HG02852 (cell line): ENCODE measurements around the gene SMARCA2.

Experiments
- ATAC-seq: cut with Tn5 transposase; IDR thresholded peaks from one replicate; pipeline ENCODE4 v1.9.1; 2021; ENCODE audit warnings: mild to moderate bottlenecking, moderate library complexity; ENCODE audit not compliant: unreplicated experiment

Gene SMARCA2

DNA sequence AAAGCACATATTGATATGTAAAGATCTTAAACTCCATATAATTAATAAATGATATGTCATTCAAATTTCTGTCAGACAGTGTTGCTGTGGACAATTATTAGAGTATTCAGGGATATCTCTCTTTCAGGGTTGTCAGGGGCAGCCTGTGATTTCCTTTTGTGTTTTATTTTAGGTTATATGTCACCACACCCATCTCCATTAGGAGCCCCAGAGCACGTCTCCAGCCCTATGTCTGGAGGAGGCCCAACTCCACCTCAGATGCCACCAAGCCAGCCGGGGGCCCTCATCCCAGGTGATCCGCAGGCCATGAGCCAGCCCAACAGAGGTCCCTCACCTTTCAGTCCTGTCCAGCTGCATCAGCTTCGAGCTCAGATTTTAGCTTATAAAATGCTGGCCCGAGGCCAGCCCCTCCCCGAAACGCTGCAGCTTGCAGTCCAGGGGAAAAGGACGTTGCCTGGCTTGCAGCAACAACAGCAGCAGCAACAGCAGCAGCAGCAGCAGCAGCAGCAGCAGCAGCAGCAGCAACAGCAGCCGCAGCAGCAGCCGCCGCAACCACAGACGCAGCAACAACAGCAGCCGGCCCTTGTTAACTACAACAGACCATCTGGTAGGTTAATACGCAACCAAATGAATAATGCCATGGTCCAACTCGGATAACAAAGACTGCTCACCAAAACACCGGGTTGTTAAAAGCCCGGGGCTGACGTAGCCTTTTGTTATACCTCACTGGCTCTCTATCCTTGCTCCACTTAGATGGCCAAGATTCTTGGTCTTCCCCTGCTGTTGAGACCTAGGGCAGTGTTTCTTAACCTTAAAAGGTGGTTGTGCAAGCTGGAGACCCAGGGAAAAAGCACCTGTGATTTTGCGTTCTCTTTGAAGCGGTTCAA lies 24.4 kb downstream of the SMARCA2 start:
- ATAC-seq, result no peak

DNA sequence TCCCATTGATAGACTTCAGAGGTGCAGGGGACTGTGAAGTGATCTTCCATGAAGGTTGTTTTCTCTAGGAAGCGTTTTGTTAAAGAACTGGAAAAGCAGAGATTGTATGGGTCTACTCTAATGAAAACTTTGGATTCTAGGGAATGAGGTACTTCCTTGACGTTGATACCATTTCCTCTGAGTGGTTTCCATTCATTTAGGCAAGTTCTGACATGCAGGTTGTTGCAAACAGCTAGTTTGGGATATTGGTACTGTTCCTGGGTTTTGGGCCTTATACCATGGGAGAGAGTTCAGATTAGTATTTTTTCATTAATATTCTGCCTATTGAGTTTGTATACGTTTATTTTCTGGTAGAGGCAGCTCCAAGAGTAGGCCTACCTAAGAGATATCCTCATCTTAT lies 25.7 kb downstream of the SMARCA2 start:
- no peak for ATAC-seq

DNA sequence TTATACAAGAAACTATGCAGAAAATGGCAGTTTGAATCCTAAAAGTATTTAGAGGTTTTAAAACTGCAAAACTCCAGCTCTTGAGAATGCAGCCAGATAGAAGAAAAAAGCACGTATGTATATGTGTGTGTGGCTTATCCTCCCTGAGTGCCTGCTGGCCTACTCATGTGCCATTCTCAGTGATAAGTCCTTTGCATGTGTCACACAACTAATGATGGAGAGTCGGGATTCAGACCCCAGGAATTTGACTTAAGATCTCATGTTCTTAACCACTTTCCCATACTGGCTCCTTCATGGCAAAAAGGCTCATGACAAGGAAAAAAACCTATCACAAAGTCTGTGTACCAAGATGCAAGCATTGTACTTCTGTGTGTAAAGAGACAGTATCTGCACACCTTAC lies 26.6 kb downstream of the SMARCA2 start:
- no peak for ATAC-seq

DNA sequence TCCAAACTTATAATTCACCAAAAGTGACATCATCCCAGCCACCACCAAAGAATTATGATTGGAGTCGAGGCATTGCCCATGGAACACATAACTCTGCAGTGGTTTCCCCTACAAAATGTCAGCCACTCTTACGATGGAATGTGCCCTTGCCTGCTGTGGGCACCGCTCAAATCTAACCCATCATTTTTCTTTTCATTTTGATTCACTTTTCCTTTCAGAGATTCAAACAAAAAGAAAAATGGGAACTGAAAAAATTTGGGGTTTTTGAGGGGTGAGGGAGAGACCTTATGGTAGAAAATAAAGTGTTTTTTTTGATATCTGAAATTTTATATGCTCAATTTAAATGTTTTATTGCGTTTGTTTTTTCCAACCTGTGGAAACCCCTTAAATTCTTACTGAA lies 28.1 kb downstream of the SMARCA2 start:
- ATAC-seq, result peak; percentile 36

DNA sequence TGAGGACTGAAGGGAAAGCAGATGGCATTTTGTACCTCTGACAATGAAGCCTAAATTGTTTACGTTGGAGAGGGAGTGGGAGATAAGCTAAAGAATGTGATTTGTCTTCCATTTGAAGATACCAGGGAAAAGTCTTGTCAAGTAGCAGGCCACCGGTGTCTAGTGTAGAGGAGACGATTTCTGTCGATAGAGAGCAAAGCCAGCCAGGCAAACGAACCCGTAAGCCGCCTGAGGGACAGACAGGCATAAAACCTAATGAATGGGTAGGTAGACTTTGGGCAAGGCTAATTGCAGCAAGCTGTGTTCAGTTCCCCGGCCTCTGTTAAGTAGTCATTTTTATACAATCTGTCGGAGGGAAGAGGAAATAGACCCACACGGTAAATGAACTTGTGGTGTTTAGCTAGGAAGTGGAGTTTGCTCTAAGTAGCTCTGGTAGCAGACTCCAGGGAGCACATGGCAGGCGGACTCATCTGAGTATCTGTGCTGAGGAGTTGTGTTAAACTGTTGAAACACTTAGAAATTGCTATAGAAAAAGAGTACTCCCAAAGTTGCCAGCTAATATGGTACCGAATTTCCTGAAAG lies 28.8 kb downstream of the SMARCA2 start:
- ATAC-seq, result peak; percentile 58

DNA sequence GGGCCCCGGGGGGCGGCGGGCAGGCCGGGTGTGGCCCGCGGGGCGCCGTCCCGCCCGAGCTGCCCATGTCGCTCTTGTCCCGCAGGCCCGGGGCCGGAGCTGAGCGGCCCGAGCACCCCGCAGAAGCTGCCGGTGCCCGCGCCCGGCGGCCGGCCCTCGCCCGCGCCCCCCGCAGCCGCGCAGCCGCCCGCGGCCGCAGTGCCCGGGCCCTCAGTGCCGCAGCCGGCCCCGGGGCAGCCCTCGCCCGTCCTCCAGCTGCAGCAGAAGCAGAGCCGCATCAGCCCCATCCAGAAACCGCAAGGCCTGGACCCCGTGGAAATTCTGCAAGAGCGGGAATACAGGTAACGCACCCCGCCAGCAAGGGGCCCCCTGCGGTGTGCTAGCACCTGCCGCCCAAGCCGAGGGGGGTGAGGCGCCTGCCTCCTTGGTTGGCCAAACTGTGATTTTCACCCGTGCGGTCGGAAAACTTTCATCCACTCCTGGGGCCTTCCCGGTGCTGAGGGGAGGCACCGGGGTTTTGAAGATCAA lies 32.1 kb downstream of the SMARCA2 start:
- no peak for ATAC-seq

DNA sequence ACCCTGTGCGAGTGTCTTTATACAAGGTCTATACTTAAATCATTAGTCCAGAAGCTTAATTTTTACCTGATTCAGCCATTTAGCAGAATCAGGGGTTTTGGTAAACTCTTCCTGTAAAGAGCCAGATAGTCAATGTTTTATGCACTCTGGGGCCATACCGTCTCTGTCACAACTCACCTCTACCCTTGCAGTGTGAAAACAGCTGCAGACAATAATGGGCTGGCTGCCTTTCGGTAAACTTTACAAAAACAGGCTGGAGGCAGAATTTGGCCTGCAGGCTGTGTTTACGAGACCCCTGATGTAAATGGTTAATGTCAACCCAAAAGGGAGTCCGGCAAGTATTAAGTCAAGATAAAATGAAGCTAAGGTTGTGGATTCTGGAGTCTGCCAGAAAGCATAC lies 32.8 kb downstream of the SMARCA2 start:
- ATAC-seq, result no peak

DNA sequence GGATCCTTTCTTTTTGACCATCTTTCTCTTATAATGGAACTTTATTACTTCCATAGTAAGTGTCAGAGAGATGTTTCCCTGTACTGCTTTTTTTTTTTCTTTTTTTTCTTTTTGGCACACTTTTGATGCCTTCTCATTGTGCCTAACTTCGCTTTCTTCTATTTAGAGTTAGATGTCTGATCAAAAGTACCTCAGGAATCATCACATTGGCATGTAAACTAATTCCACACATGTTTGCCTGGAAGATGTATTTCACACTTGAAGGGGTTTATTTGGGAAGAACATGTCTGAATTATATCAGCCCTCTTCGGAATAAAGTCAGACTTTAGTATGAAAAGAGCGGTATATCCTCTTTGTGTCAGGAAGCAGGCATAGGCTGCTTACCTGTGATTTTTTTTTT lies 35.1 kb downstream of the SMARCA2 start:
- no peak for ATAC-seq

DNA sequence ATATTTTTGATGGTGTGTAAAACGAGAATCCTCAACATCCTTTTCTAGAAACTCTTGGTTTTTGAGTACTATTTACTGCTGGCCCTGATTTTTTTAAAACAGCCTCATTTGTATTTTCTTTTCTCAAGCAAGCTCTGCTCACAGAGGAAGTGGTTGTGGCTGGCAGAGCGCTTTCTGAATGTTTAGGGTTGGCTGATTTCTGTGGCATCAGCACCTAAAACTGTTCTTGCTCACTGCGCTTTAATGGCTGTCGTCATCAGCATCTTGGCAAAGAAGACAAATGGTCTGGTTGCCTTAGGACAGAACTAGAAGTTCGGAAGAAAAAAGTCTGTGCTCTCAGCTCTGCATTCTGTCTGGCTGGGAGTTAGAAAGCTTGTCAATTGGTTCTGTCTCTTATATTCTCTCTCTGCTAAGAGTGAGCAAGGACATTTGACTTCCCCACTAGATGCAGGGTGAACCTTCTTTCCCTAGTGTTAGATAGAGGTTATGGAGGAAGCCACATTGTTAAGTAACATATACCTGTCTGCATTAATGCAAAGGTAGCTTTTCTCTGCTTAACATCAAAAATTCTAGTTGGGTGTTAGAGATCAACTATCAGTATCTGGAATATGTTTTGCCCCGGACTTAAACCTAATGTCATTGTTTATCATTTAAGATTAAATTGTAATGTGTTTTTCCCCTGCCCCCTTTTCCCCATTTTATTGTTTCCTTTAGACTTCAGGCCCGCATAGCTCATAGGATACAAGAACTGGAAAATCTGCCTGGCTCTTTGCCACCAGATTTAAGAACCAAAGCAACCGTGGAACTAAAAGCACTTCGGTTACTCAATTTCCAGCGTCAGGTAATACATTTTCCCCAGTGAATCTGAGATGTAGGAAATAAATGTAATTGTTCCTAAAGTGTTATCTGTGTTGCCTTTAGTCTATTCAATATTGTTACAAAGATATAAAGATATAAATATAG lies 39.0 kb downstream of the SMARCA2 start:
- peak; percentile 85 for ATAC-seq

DNA sequence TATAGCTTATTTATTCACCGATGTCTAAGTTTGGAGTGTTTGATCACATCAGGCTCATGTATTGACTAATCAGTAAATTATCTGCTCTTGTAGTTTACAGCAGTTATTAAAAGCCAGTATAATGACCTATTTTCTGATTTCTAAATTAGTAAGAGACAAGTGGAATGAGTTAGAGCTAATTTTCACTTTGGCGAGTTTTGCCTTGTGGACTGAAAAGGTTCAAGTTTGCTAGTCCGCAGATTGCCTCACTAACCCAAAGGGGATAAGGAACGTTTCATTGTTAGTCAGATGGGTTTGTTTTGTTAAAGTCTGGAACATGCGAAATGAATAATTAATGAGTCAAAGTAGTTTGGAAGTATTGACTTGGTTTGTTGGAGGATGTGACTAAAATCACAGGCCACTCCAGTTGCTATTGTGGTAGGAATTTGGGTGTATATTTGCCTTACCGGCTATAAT lies 40.1 kb downstream of the SMARCA2 start:
- ATAC-seq, result peak; percentile 46

DNA sequence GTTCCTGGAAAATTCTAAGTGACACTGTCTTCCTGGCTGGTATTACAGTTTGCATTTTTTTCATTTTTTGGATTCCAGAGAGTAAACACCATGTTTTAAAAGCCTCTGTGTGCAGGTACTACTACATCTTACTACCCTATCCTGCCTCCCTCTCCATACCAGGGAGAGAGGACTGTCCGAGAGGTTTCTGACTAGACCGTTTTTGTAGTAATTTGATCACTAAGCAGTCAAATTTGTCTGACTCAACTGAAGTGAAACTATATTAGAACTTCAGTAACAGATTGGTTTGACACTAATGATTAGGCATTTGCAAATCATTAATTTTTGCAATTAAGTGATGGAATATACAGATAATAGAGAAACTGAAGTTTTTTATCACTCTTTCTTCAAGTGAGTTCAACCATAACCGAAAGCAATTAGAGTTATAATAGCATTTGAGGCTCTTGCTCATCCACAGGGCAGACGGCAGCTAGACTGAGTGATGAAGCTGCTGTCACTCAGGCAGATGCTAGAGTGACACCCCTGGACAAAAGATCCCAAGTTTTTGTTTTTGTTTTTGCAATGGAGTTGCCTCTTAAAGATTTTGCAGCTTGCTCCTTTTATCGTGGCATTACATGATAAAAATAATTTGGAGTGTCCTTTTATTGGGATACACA lies 44.3 kb downstream of the SMARCA2 start:
- no peak for ATAC-seq

DNA sequence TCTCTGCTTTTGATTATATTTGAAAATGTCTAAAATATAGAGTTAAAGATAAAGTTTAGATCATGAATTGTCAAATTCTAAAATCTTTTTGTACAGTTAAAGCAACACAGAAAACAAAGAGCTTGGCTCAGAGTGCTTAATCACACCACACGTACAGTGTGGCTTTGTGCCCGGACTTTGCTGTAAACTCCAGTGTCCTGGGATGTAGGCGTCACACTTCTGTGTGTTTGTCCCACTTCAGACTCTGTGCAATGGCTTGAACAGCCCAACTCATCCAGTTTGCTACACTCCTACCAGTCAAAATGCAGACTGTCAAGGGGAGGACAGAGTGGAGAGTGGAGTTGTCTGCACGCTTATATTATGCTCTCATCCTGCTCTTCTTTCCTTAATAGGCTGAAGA lies 45.3 kb downstream of the SMARCA2 start:
- no peak for ATAC-seq

DNA sequence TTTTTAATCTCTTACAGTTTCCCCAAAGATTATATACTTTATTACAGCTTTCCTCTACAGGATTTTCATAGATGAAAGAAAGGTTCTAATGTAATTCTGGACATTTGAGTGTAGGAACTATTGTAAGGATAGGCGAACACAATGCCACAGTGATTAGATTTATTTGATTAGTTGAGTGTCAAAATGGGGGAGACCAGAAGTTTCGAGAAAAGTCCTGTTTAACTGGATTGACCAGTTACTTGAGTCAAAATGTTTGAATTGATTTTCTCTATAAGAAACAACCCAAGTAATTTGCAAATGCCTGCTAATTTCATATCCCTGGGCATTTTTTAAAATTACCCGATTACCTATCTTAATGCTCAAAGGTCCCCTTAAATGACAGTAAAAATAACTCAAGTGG lies 50.6 kb downstream of the SMARCA2 start:
- ATAC-seq, result no peak

DNA sequence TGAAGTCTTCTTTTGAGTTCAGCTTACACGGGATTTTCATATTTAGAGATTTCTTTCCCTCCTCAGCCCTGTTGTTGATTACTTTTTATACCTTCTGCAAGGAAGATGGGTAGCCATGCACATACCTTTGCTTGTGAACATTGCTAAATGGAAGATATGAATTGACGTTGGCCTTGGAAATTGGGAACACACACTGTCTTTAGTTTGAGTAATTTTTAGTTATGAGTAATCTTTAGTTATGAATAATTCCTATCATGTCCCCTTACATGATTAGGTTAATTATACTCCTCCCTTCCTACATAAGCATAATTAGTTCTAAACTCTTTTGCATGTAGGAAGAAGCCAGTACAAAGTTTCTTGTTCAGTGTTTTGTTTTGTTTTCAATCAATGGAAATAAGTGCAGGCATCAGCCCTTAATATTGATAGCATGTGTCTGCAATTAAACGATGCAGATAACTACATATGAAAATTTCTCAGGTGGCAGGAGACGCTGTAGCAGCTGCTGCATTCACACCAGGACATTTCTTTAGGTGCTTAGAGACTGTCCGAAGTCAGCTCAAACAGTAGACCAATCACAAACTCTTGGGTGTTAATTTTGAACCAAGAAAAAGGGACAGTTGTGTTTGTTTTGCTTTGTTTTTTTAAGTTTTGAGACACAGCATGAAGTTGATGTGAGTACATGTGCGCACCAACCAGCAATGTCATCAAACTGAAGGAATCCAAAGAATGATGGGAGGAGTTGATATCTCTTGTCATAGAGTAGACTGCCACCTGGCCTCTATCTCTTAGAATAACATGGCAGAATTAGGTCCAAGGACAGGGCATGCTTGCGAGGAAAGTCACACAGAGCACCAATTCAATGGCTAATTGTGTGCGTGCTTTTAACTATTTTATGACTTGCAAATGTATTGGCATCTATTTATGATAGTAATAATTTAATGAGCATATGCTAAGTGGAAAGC lies 51.4 kb downstream of the SMARCA2 start:
- ATAC-seq, result no peak

DNA sequence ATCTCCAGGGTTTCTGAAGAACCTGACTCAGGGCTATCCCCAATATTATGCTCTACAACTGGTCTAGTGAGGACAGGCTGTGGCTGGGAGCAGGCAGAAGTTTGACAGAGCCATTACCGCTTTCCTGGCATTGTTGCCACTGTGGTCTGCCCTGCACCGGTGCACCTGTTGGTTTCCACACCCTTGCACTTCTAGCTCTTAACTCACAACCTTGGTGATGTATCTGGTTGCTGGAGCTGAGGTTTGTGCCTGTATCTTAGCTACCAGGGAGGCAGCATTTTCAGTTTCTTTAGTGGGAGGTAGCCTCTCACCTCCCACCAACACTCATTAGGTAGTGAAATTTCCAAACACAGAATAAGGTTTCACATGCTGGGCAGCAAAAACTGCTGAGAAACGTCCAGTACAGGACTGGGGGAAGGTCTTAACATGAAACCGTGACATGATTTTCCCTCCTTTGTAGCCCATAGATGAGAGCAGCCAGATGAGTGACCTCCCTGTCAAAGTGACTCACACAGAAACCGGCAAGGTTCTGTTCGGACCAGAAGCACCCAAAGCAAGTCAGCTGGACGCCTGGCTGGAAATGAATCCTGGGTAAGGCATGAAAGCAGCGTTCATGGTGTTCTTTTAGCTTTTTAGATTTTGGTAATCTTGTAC lies 57.7 kb downstream of the SMARCA2 start:
- peak; percentile 54 for ATAC-seq

DNA sequence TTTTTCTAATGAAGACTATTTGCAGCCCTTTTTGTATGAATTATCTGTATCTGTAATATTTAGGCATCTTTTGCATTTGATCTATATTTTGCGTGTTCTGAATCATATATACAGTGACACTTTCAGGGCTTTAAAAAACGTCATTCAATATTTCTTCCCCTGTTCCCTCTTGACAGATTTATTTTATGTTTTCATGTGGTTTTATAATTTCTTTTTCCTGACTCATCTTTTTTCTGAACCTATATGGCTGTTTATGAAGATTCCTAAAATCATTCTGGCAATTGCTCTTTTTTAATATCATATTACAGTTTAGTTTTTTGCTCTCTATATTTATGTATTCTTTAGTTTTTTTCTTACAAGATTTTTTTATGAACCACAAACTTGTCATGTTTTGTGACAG lies 67.6 kb downstream of the SMARCA2 start:
- no peak for ATAC-seq

DNA sequence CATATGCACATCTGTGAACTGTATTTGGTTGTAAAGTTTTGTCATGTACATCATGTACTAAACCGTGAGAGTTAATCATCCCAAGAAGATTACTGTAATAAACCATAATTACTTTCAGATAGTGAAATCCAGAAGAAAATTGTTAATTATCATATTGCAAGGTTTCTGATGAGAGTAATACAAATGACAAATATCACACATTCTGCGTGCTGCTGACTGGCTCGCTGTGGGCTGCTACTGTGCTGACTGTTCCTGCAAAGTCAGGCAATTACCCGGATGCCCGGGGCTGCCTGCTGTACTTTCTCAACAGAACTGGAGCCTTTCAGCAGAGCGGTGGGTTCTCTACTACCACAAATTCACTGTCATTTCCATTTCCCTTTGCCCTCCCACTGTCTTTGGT lies 68.3 kb downstream of the SMARCA2 start:
- no peak for ATAC-seq

DNA sequence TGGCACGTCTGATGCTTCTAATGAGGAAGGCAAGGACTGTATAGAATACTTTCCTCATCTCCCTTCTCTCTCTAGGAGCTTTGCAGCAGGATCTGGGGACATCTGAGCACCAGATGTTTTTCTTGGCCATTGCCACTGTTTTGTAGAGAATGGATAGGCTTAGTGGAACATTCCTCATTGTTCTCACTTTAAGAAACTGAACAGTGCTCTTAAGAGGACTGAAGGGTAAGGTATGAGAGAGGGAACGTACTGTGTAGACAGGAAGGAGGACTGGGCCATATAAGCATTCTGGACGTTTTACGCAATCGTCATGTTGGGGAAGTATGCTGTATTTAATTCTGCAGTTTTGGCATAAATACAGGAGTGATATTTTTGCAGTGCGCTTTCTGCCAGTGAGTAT lies 70.6 kb downstream of the SMARCA2 start:
- ATAC-seq, result no peak

DNA sequence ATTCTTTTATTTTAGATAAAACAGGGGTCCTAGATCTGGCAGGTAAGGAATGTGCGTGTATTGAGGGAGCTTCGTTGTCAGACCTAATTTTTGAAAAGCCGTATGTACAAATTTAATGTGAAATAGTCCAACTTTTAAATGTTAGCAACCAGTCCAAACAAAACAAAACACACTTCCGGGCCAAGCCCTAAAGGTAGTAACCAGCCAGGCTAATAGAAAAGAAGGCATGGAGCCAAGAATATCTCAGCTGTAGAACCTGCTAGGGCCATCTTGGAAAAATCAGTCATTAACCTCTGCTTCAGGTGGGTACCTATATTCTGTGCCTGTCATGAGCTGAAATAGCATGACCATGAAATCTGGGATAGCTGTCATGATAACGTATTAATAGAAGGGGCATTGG lies 71.0 kb downstream of the SMARCA2 start:
- no peak for ATAC-seq
